CD4-positive, alpha-beta T cell treated with Interleukin-21 for 1 hour (primary cell): ENCODE data around the gene CAV1.

Experiments used
- DNase-seq: peaks from one replicate; pipeline ENCODE4 v3.0.0-alpha.2; 2020

The CAV1 gene

GRCh38 chr7:116560021-116560970, 35.5 kb downstream of the CAV1 start:
- DNase-seq: no peak

- no peak for DNase-seq
Measured at GRCh38 chr7:116561697-116562483, 37.1 kb downstream of the CAV1 start.

- DNase-seq: no peak
Measured at GRCh38 chr7:116562529-116563121, 37.8 kb downstream of the CAV1 start.

GRCh38 chr7:116565981-116566380, 41.1 kb downstream of the CAV1 start:
- DNase-seq: no peak

- DNase-seq: no peak
Measured at GRCh38 chr7:116566666-116567065, 41.8 kb downstream of the CAV1 start.

- DNase-seq: no peak
Measured at GRCh38 chr7:116569737-116570136, 44.9 kb downstream of the CAV1 start.

- DNase-seq: no peak
Measured at GRCh38 chr7:116570306-116570705, 45.5 kb downstream of the CAV1 start.

GRCh38 chr7:116571037-116571436, 46.2 kb downstream of the CAV1 start:
- no peak for DNase-seq

- no peak for DNase-seq
Measured at GRCh38 chr7:116571552-116571951, 46.7 kb downstream of the CAV1 start.

- no peak for DNase-seq
Measured at GRCh38 chr7:116572036-116572435, 47.2 kb downstream of the CAV1 start.

GRCh38 chr7:116573541-116573940, 48.7 kb downstream of the CAV1 start:
- DNase-seq: no peak

- no peak for DNase-seq
Measured at GRCh38 chr7:116574025-116574822, 49.4 kb downstream of the CAV1 start.

- no peak for DNase-seq
Measured at GRCh38 chr7:116575853-116576252, 51.0 kb downstream of the CAV1 start.

GRCh38 chr7:116576350-116577319, 51.8 kb downstream of the CAV1 start:
- DNase-seq: no peak

GRCh38 chr7:116577320-116577871, 52.6 kb downstream of the CAV1 start:
- DNase-seq: no peak

GRCh38 chr7:116578526-116578925, 53.7 kb downstream of the CAV1 start:
- DNase-seq: no peak

- no peak for DNase-seq
Measured at GRCh38 chr7:116579322-116579721, 54.5 kb downstream of the CAV1 start.

GRCh38 chr7:116579835-116580234, 55.0 kb downstream of the CAV1 start:
- no peak for DNase-seq

- DNase-seq: no peak
Measured at GRCh38 chr7:116582164-116582732, 57.4 kb downstream of the CAV1 start.

- no peak for DNase-seq
Measured at GRCh38 chr7:116582806-116583444, 58.1 kb downstream of the CAV1 start.
